H1 (cell line): ENCODE data around the gene GALNT18. TPM values are rescaled to one million over a fixed set of nuclear protein-coding genes. Genes with fewer than 3 reads are reported as not detected.

ENCODE experiments used
- CTCF ChIA-PET: fragments of 300-600 bp; sonication (Branson Sonifier 250); formaldehyde crosslinking; loops from one replicate; lab custom pipeline; 2021; ENCODE audit not compliant: partially characterized antibody; lab: Charles Lee
- POLR2A ChIA-PET: fragments of 300-600 bp; sonication (Branson Sonifier 250); formaldehyde crosslinking; loops from one replicate; lab custom pipeline; 2021; ENCODE audit warnings: inconsistent platforms; ENCODE audit not compliant: partially characterized antibody; lab: Charles Lee
- DNase-seq, 2 experiments: peaks; one replicate each; pipeline versions ENCODE4 v3.0.0 to v3.0.0-alpha.2; 2010 to 2022; ENCODE audit warnings: low spot score in 2 of 2, low read depth in 1 of 2, mixed read lengths in 1 of 2
- FAIRE-seq: peaks from 2 replicates; lab custom pipeline; 2011; peaks lifted over from hg19 to GRCh38; lab: Jason Lieb, UNC
- H2AFZ ChIP-seq: 2 replicates; pipeline ENCODE4 v1.8.1; 2012; ENCODE audit warnings: low read length, inconsistent platforms
- H2AK5ac ChIP-seq: 2 replicates; pipeline ENCODE4 v1.6.1; 2013; ENCODE audit warnings: low read depth, low read length
- H2BK120ac ChIP-seq: replicated peaks from 2 replicates; pipeline ENCODE3; 2013; ENCODE audit warnings: low read depth, low read length, inconsistent platforms
- H2BK12ac ChIP-seq: 2 replicates; pipeline ENCODE4 v1.6.1; 2013; ENCODE audit warnings: low read depth, low read length
- H2BK15ac ChIP-seq: 2 replicates; pipeline ENCODE4 v1.6.1; 2013; ENCODE audit warnings: low read length
- H2BK20ac ChIP-seq: 2 replicates; pipeline ENCODE4 v1.6.1; 2013; ENCODE audit warnings: low read length
- H2BK5ac ChIP-seq: 2 replicates; pipeline ENCODE4 v1.6.1; 2013; ENCODE audit warnings: low read depth, low read length
- H3K14ac ChIP-seq: 2 replicates; pipeline ENCODE4 v1.6.1; 2013; ENCODE audit warnings: inconsistent platforms; ENCODE audit not compliant: insufficient read length
- H3K18ac ChIP-seq: 2 replicates; pipeline ENCODE4 v1.6.1; 2013; ENCODE audit warnings: low read length; ENCODE audit errors: extremely low read depth
- H3K23ac ChIP-seq: 2 replicates; pipeline ENCODE4 v1.6.1; 2013; ENCODE audit warnings: inconsistent platforms; ENCODE audit not compliant: insufficient read length
- H3K23me2 ChIP-seq: 2 replicates; pipeline ENCODE4 v1.6.1; 2013; ENCODE audit warnings: low read depth, low read length
- H3K27ac ChIP-seq: 2 replicates; pipeline ENCODE4 v1.6.1; 2011; ENCODE audit warnings: low read depth, low read length, inconsistent platforms
- H3K27me3 ChIP-seq, 4 experiments: replicated peaks in 1 of 4; 1 replicate in 1 of 4; 2 replicates in 3 of 4; pipeline versions ENCODE4 v1.6.1 to v1.8.1; 2011 to 2013; ENCODE audit warnings: low read length in 3 of 4, mild to moderate bottlenecking in 3 of 4, inconsistent platforms in 2 of 4, mixed read lengths in 2 of 4, moderate library complexity in 1 of 4; ENCODE audit not compliant: control insufficient read depth in 3 of 4, insufficient read depth in 3 of 4; ENCODE audit errors: extremely low read depth in 1 of 4
- H3K36me3 ChIP-seq, 4 experiments: 2 replicates each; pipeline versions ENCODE4 v1.6.1 to v1.8.1; 2011 to 2013; ENCODE audit warnings: mild to moderate bottlenecking in 4 of 4, low read length in 3 of 4, moderate library complexity in 2 of 4, control low read depth in 1 of 4, inconsistent platforms in 1 of 4; ENCODE audit not compliant: insufficient read depth in 4 of 4, control insufficient read depth in 2 of 4
- H3K4ac ChIP-seq: replicated peaks from 2 replicates; pipeline ENCODE3; 2013; ENCODE audit warnings: low read length, low read depth, mixed read lengths, inconsistent platforms; ENCODE audit not compliant: insufficient read length
- H3K4me1 ChIP-seq, 4 experiments: replicated peaks in 1 of 4; 1 replicate in 1 of 4; 2 replicates in 3 of 4; pipeline versions ENCODE4 v1.6.1 to v1.8.1; 2011 to 2013; ENCODE audit warnings: low read length in 3 of 4, inconsistent platforms in 2 of 4, mixed read lengths in 1 of 4; ENCODE audit not compliant: insufficient read depth in 4 of 4, control insufficient read depth in 3 of 4
- H3K4me2 ChIP-seq, 2 experiments: 2 replicates each; pipeline versions ENCODE4 v1.6.1 to v1.8.1; 2011 to 2013; ENCODE audit warnings: low read depth in 2 of 2, low read length in 2 of 2, control low read depth in 1 of 2, inconsistent platforms in 1 of 2, mild to moderate bottlenecking in 1 of 2; ENCODE audit not compliant: insufficient read depth in 1 of 2
- H3K4me3 ChIP-seq, 4 experiments: fragments of 200-600, 300-600 bp in 1 of 4; sonication (generic), shearing (Covaris generic), sonication (Bioruptor Twin) in 1 of 4; 2 replicates each; pipeline versions ENCODE4 v1.5.1 to v1.8.1; 2011 to 2016; ENCODE audit warnings: low read length in 4 of 4, low read depth in 3 of 4, control low read depth in 2 of 4, inconsistent platforms in 2 of 4, mild to moderate bottlenecking in 2 of 4, mixed read lengths in 1 of 4, moderate library complexity in 1 of 4; ENCODE audit not compliant: insufficient read depth in 2 of 4; ENCODE audit errors: extremely low read depth in 1 of 4
- H3K56ac ChIP-seq: replicated peaks from 2 replicates; pipeline ENCODE3; 2013; ENCODE audit warnings: low read depth, mild to moderate bottlenecking, mixed read lengths, low read length, inconsistent platforms; ENCODE audit not compliant: insufficient read length
- H3K79me1 ChIP-seq: 2 replicates; pipeline ENCODE4 v1.6.1; 2013; ENCODE audit warnings: low read depth, low read length, control low read depth
- H3K79me2 ChIP-seq, 2 experiments: 2 replicates each; pipeline versions ENCODE4 v1.6.1 to v1.8.1; 2012 to 2013; ENCODE audit warnings: low read length in 2 of 2, mild to moderate bottlenecking in 2 of 2, inconsistent platforms in 1 of 2; ENCODE audit not compliant: insufficient read depth in 2 of 2, control insufficient read depth in 1 of 2
- H3K9ac ChIP-seq, 4 experiments: replicated peaks in 1 of 4; 1 replicate in 1 of 4; 2 replicates in 3 of 4; pipeline versions ENCODE4 v1.6.1 to v1.8.1; 2011 to 2013; ENCODE audit warnings: low read depth in 3 of 4, low read length in 3 of 4, control low read depth in 2 of 4, mild to moderate bottlenecking in 2 of 4, moderate library complexity in 2 of 4, inconsistent platforms in 1 of 4; ENCODE audit errors: extremely low read depth in 1 of 4
- H3K9me3 ChIP-seq, 2 experiments: 2 replicates each; pipeline versions ENCODE4 v1.6.1 to v1.8.1; 2012 to 2013; ENCODE audit warnings: mild to moderate bottlenecking in 2 of 2, moderate library complexity in 2 of 2, control low read depth in 1 of 2, inconsistent platforms in 1 of 2, low read depth in 1 of 2, low read length in 1 of 2, mixed read lengths in 1 of 2; ENCODE audit not compliant: insufficient read depth in 2 of 2
- H4K20me1 ChIP-seq, 2 experiments: replicated peaks in 1 of 2; 2 replicates each; pipeline versions ENCODE3 to v1.8.1; 2011 to 2013; ENCODE audit warnings: inconsistent platforms in 2 of 2, low read length in 2 of 2, mild to moderate bottlenecking in 1 of 2; ENCODE audit not compliant: insufficient read depth in 2 of 2, control insufficient read depth in 1 of 2
- H4K5ac ChIP-seq: 2 replicates; pipeline ENCODE4 v1.6.1; 2013; ENCODE audit warnings: low read length, low read depth, mixed read lengths, inconsistent platforms; ENCODE audit not compliant: insufficient read length
- H4K8ac ChIP-seq: 2 replicates; pipeline ENCODE4 v1.8.0; 2013; ENCODE audit warnings: mild to moderate bottlenecking, moderate library complexity, low read length, inconsistent platforms; ENCODE audit not compliant: insufficient read depth; ENCODE audit errors: extremely low read depth
- H4K91ac ChIP-seq: replicated peaks from 2 replicates; pipeline ENCODE3; 2013; ENCODE audit warnings: low read length, mixed read lengths, inconsistent platforms; ENCODE audit not compliant: insufficient read length
- BACH1 ChIP-seq: IDR thresholded peaks from 2 replicates; pipeline ENCODE4 v1.6.1; 2012; ENCODE audit warnings: low read length, improper control_type of control experiment
- BCL11A ChIP-seq, 2 experiments: IDR thresholded peaks; one replicate each; pipeline ENCODE4 v1.6.1; 2011; ENCODE audit warnings: low read depth in 2 of 2, low read length in 2 of 2, mild to moderate bottlenecking in 2 of 2
- CBX5 ChIP-seq: fragments of 300-800, 300-1000 bp; sonication (generic); IDR thresholded peaks from 2 replicates; pipeline ENCODE4 v1.7.1; 2016; ENCODE audit warnings: antibody characterized with exemption, low read length, low read depth
- CTBP2 ChIP-seq: IDR thresholded peaks from 2 replicates; pipeline ENCODE4 v1.7.0; 2011; ENCODE audit warnings: borderline replicate concordance, mild to moderate bottlenecking, moderate library complexity, mixed read lengths, low read length; ENCODE audit not compliant: insufficient read depth, insufficient read length
- CTCF ChIP-seq, 3 experiments: IDR thresholded peaks; 1 replicate in 2 of 3; 2 replicates in 1 of 3; pipeline versions ENCODE4 v1.5.1 to v1.6.1; 2011; ENCODE audit warnings: low read length in 3 of 3, mild to moderate bottlenecking in 3 of 3, inconsistent platforms in 2 of 3, low read depth in 1 of 3, moderate library complexity in 1 of 3; ENCODE audit not compliant: insufficient read depth in 1 of 3; ENCODE audit errors: control extremely low read depth in 1 of 3
- KDM1A ChIP-seq: fragments of 200-600, 300-600 bp; sonication (generic); IDR thresholded peaks from 2 replicates; pipeline ENCODE4 v1.7.1; 2016; ENCODE audit warnings: mild to moderate bottlenecking, low read length, borderline replicate concordance
- KDM5A ChIP-seq: fragments of 200-600 bp; IDR thresholded peaks from 2 replicates; pipeline ENCODE4 v1.7.1; 2012; ENCODE audit warnings: mild to moderate bottlenecking, low read length, inconsistent platforms, mixed read lengths
- POLR2A ChIP-seq, 2 experiments: IDR thresholded peaks; 1 replicate in 1 of 2; 2 replicates in 1 of 2; pipeline ENCODE4 v1.6.1; 2011; ENCODE audit warnings: low read depth in 2 of 2, low read length in 2 of 2, mild to moderate bottlenecking in 2 of 2; ENCODE audit errors: control extremely low read depth in 1 of 2
- RAD21 ChIP-seq, 2 experiments: IDR thresholded peaks in 1 of 2; conservative IDR thresholded peaks in 1 of 2; 2 replicates each; pipeline ENCODE4 v1.6.1; 2011; ENCODE audit warnings: low read depth in 2 of 2, low read length in 2 of 2, improper control_type of control experiment in 1 of 2, inconsistent platforms in 1 of 2, mild to moderate bottlenecking in 1 of 2, moderate library complexity in 1 of 2
- RBBP5 ChIP-seq: IDR thresholded peaks from 2 replicates; pipeline ENCODE4 v1.7.1; 2012; ENCODE audit warnings: low read depth, mild to moderate bottlenecking, inconsistent platforms, low read length, moderate library complexity, borderline replicate concordance
- SIN3A ChIP-seq, 2 experiments: IDR thresholded peaks in 1 of 2; conservative IDR thresholded peaks in 1 of 2; 2 replicates each; pipeline ENCODE4 v1.6.1; 2011 to 2012; ENCODE audit warnings: low read length in 2 of 2, improper control_type of control experiment in 1 of 2, low read depth in 1 of 2, mild to moderate bottlenecking in 1 of 2
- TAF7 ChIP-seq: optimal IDR thresholded peaks from 2 replicates; pipeline ENCODE3; 2011; ENCODE audit warnings: low read depth, mild to moderate bottlenecking, inconsistent platforms, low read length, moderate library complexity, borderline replicate concordance
- YY1 ChIP-seq: IDR thresholded peaks from 2 replicates; pipeline ENCODE4 v1.6.1; 2011; ENCODE audit warnings: low read depth, mild to moderate bottlenecking, low read length
- polyA plus RNA-seq, 7 experiments: library from polyadenylated mRNA; depleted of rRNA in 3 of 7; stranded (reverse) in 5 of 7; unstranded in 2 of 7; fragments of >200 nt in 5 of 7; fragments of 200-250 nt in 2 of 7; gene quantifications; 1 replicate in 5 of 7; 2 replicates in 1 of 7; 4 replicates in 1 of 7; pipeline versions ENCODE4 v1.2.1 to v1.2.3, GENCODE V29; 2011 to 2013; ENCODE audit warnings: missing spikeins in 2 of 7, mixed read lengths in 2 of 7
- total RNA-seq: library from RNA; stranded (reverse); fragmentation: NEBNext Ultra II Directional; extraction: Animal tissue kit (Norgen Biotek cat#: 25700); gene quantifications from 2 replicates; pipeline ENCODE4 v1.2.1, GENCODE V29; 2021

Gene GALNT18
- total and polyA plus RNA-seq, 2 of the 8 experiments (the other 6 are each of a cell fraction or from before 2014, with no cell fraction given), result 6.0 to 9.4 TPM

- H3K79me2 ChIP-seq, result no peaks in the 10 kb centered on the region
- no peak overlapping the region for H2BK12ac ChIP-seq
- H4K20me1 ChIP-seq, result no peaks in the 10 kb centered on the region
- no peak overlapping the region for H3K56ac ChIP-seq
- no peaks in the 10 kb centered on the region for H3K4me1 ChIP-seq
- no peak overlapping the region for H3K9ac ChIP-seq
- H3K23ac ChIP-seq, result no peak overlapping the region
- no peaks in the 10 kb centered on the region for H3K27me3 ChIP-seq
- no peak overlapping the region for H3K18ac ChIP-seq
- no peak overlapping the region for H4K5ac ChIP-seq
- H2BK20ac ChIP-seq, result no peak overlapping the region
- no peak overlapping the region for H3K4me2 ChIP-seq
- H2BK5ac ChIP-seq, result no peak overlapping the region
- no peak overlapping the region for H3K4ac ChIP-seq
- FAIRE-seq (no peak), DNase-seq (no peak)
- no peak overlapping the region for H3K14ac ChIP-seq
- no peaks in the 10 kb centered on the region for H3K9me3 ChIP-seq
- no peak overlapping the region for H2BK15ac ChIP-seq
- no peak overlapping the region for H3K27ac ChIP-seq
- H3K23me2 ChIP-seq, result no peaks in the 10 kb centered on the region
- H4K8ac ChIP-seq, result no peak overlapping the region
- ChIA-PET POLR2A (no interaction called here), CTCF (no interaction called here)
- no peaks in the 10 kb centered on the region for H3K79me1 ChIP-seq
- no peak overlapping the region for H4K91ac ChIP-seq
- H2BK120ac ChIP-seq, result no peak overlapping the region
- no peaks in the 10 kb centered on the region; a peak in 1 of 8 replicates for H3K36me3 ChIP-seq
- no peak overlapping the region for H2AK5ac ChIP-seq
- no peak overlapping the region for H3K4me3 ChIP-seq
- no peak overlapping the region for H2AFZ ChIP-seq
- TF ChIP-seq BACH1, result no peak
- no peak for TF ChIP-seq CTCF (IDR thresholded peaks at IDR 0.05; ENCODE audit: control extremely low read depth in 1 of 3, insufficient read depth in 1 of 3, low read depth in 1 of 3, low read length in 3 of 3)
- TF ChIP-seq POLR2A (IDR thresholded peaks at IDR 0.05; ENCODE audit: control extremely low read depth in 1 of 2, low read depth in 2 of 2, low read length in 2 of 2), result no peak
- TF ChIP-seq RBBP5, result no peak
- TF ChIP-seq CTBP2, result no peak
- no peak for TF ChIP-seq SIN3A (conservative IDR thresholded peaks at IDR 0.05 in 1 of 2, IDR thresholded peaks at IDR 0.05 in 1 of 2; ENCODE audit: low read depth in 1 of 2, low read length in 2 of 2)
- no peak for TF ChIP-seq YY1
- TF ChIP-seq KDM5A, result no peak
- no peak for TF ChIP-seq RAD21 (IDR thresholded peaks at IDR 0.05 in 1 of 2, conservative IDR thresholded peaks at IDR 0.05 in 1 of 2; ENCODE audit: low read depth in 2 of 2, low read length in 2 of 2)
- no peak for TF ChIP-seq BCL11A (IDR thresholded peaks at IDR 0.05; ENCODE audit: low read depth in 2 of 2, low read length in 2 of 2)
- TF ChIP-seq KDM1A, result no peak
- TF ChIP-seq CBX5, result no peak
- TF ChIP-seq TAF7, result no peak
These were observed 21.5 kb downstream of the GALNT18 start for GRCh38 chr11:11600288-11600687.
